PC-9 (cell line): ENCODE measurements around the gene GORASP2. TPM values are rescaled to one million over a fixed set of nuclear protein-coding genes. Genes with fewer than 3 reads are reported as not detected.

ENCODE experiments used
- BruUV-seq: library from RNA; stranded (reverse); fragments of 400-500 nt; replicated peaks from 2 replicates; lab custom pipeline; 2021; lab: Mats Ljungman, UMichigan
- CTCF ChIA-PET: fragments of 300-600 bp; sonication (Branson Sonifier 250); formaldehyde crosslinking; loops from one replicate; lab custom pipeline; 2022; ENCODE audit warnings: antibody characterized with exemption; lab: Charles Lee
- POLR2A ChIA-PET: fragments of 300-600 bp; sonication (Branson Sonifier 250); formaldehyde crosslinking; loops from one replicate; lab custom pipeline; 2022; ENCODE audit warnings: antibody characterized with exemption; ENCODE audit not compliant: unreplicated experiment; lab: Charles Lee
- DNase-seq, 2 experiments: peaks; one replicate each; pipeline versions ENCODE4 v3.0.0 to v3.0.0-alpha.2; 2015 to 2022; ENCODE audit warnings: mixed read lengths in 1 of 2
- H2AFZ ChIP-seq: fragments of 200-600 bp; sonication (generic); 2 replicates; pipeline ENCODE4 v1.8.1; 2017; ENCODE audit warnings: antibody characterized with exemption
- H3F3A ChIP-seq: fragments of 200-600 bp; sonication (generic); 2 replicates; pipeline ENCODE4 v1.8.1; 2017; ENCODE audit warnings: antibody characterized with exemption, mild to moderate bottlenecking, low read depth; ENCODE audit not compliant: insufficient read depth
- H3K27ac ChIP-seq: fragments of 200-600 bp; sonication (generic); 2 replicates; pipeline ENCODE4 v1.6.1; 2016; ENCODE audit warnings: mixed run types
- H3K27me3 ChIP-seq: fragments of 200-600 bp; sonication (generic); 2 replicates; pipeline ENCODE4 v1.6.1; 2016; ENCODE audit warnings: low read depth, mixed run types; ENCODE audit not compliant: insufficient read depth
- H3K36me3 ChIP-seq: fragments of 200-600 bp; sonication (generic); 2 replicates; pipeline ENCODE4 v1.6.1; 2016; ENCODE audit warnings: low read depth, mixed run types
- H3K4me1 ChIP-seq: fragments of 200-600 bp; sonication (generic); replicated peaks from 2 replicates; pipeline ENCODE4 v1.6.1; 2016; ENCODE audit warnings: mixed run types; ENCODE audit not compliant: insufficient read depth
- H3K4me2 ChIP-seq: fragments of 200-600 bp; sonication (generic); 2 replicates; pipeline ENCODE4 v1.6.1; 2017; ENCODE audit warnings: mixed run types
- H3K4me3 ChIP-seq: fragments of 200-600 bp; sonication (generic); 2 replicates; pipeline ENCODE4 v1.6.1; 2016; ENCODE audit warnings: mixed run types
- H3K79me2 ChIP-seq: fragments of 200-600 bp; sonication (generic); 2 replicates; pipeline ENCODE4 v1.6.1; 2017; ENCODE audit warnings: low read depth, mixed run types
- H3K9me2 ChIP-seq: fragments of 200-600 bp; sonication (generic); 2 replicates; pipeline ENCODE4 v1.8.1; 2017; ENCODE audit warnings: mild to moderate bottlenecking; ENCODE audit not compliant: insufficient read depth
- H3K9me3 ChIP-seq: fragments of 200-600 bp; sonication (generic); 2 replicates; pipeline ENCODE4 v1.8.1; 2016; ENCODE audit warnings: low read depth; ENCODE audit not compliant: insufficient read depth
- H4K20me1 ChIP-seq: fragments of 200-600 bp; sonication (generic); 2 replicates; pipeline ENCODE4 v1.8.1; 2017; ENCODE audit not compliant: insufficient read depth
- EZH2 ChIP-seq: fragments of 200-600 bp; sonication (generic); IDR thresholded peaks from 2 replicates; pipeline ENCODE4 v1.8.0; 2017; ENCODE audit warnings: antibody characterized with exemption, low read depth
- intact Hi-C: fragments of 100-400 bp; cut with micrococcal nuclease; formaldehyde crosslinking; loops from one replicate; pipeline ENCODE4 v1.10.0; 2022; ENCODE audit not compliant: unreplicated experiment
- total RNA-seq: library from RNA; stranded (reverse); gene quantifications from 2 replicates; pipeline ENCODE4 v1.2.3, GENCODE V29; 2021
- TF ChIP-seq, protein P1 (sequence below): fragments of 200-600 bp; sonication (generic); conservative IDR thresholded peaks from 2 replicates; pipeline ENCODE4 v1.6.1; 2017; ENCODE audit warnings: mixed run types, antibody characterized with exemption, mild to moderate bottlenecking, moderate library complexity

GORASP2 gene
- total RNA-seq, 1 experiment from 2014 or later: 110 TPM

DNA sequence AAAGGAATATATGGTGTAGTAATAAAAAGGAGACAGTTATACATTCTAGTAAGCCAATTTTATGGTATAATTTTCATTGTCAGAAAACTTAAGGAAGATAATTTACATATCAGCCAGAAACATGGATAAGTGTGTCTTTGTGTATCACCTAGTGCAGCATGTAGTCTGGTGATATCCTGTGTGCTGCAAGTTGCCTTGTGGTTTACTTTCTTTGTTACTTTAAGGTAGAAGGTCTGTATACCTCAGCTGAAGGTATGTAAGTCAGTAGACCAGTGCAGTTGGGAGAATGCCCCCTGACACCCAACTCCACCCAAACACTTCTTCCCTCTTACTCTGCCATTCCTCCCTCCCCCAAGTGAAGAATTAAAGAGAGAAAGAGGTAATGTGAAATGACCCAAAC is 11.0 kb downstream of the GORASP2 start:
- Histone ChIP-seq H3K36me3 (peaks cover 32% of the 10 kb centered on the region), H3K4me1 (no peaks in the 10 kb centered on the region), H3K4me3 (no peak overlapping the region), H3F3A (peaks cover 43% of the 10 kb centered on the region), H3K9me2 (no peaks in the 10 kb centered on the region), H3K27me3 (no peaks in the 10 kb centered on the region), H3K79me2 (peaks cover 100% of the 10 kb centered on the region), H2AFZ (no peak overlapping the region), H3K27ac (no peak overlapping the region), H3K9me3 (no peaks in the 10 kb centered on the region), H4K20me1 (peaks cover 100% of the 10 kb centered on the region), H3K4me2 (no peak overlapping the region)
- intact Hi-C loops: no loop called here
- no TSS peak for BruUV-seq
- ChIA-PET POLR2A (no interaction called here), CTCF (no interaction called here)
- no peak for DNase-seq
- TF ChIP-seq, protein P1, sequence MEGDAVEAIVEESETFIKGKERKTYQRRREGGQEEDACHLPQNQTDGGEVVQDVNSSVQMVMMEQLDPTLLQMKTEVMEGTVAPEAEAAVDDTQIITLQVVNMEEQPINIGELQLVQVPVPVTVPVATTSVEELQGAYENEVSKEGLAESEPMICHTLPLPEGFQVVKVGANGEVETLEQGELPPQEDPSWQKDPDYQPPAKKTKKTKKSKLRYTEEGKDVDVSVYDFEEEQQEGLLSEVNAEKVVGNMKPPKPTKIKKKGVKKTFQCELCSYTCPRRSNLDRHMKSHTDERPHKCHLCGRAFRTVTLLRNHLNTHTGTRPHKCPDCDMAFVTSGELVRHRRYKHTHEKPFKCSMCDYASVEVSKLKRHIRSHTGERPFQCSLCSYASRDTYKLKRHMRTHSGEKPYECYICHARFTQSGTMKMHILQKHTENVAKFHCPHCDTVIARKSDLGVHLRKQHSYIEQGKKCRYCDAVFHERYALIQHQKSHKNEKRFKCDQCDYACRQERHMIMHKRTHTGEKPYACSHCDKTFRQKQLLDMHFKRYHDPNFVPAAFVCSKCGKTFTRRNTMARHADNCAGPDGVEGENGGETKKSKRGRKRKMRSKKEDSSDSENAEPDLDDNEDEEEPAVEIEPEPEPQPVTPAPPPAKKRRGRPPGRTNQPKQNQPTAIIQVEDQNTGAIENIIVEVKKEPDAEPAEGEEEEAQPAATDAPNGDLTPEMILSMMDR: no peak
- no peak for TF ChIP-seq EZH2

GRCh38 chr2:170942615-170943014 is 13.6 kb downstream of the GORASP2 start:
- BruUV-seq: no TSS peak
- no peak for DNase-seq
- no peak overlapping the region for H3K4me2 ChIP-seq
- H3K36me3 ChIP-seq: peaks cover 46% of the 10 kb centered on the region
- peaks cover 100% of the 10 kb centered on the region for H4K20me1 ChIP-seq
- no peak for TF ChIP-seq EZH2
- TF ChIP-seq, protein P1: no peak
- no peaks in the 10 kb centered on the region for H3K9me2 ChIP-seq
- peaks cover 100% of the 10 kb centered on the region for H3K79me2 ChIP-seq
- no peak overlapping the region for H2AFZ ChIP-seq
- H3K9me3 ChIP-seq: no peaks in the 10 kb centered on the region
- no peaks in the 10 kb centered on the region for H3K27me3 ChIP-seq
- ChIA-PET POLR2A (no interaction called here), CTCF (no interaction called here)
- H3K4me3 ChIP-seq: no peak overlapping the region
- H3F3A ChIP-seq: peaks cover 42% of the 10 kb centered on the region
- H3K27ac ChIP-seq: no peak overlapping the region
- intact Hi-C loops: no loop called here
- H3K4me1 ChIP-seq: no peaks in the 10 kb centered on the region

DNA sequence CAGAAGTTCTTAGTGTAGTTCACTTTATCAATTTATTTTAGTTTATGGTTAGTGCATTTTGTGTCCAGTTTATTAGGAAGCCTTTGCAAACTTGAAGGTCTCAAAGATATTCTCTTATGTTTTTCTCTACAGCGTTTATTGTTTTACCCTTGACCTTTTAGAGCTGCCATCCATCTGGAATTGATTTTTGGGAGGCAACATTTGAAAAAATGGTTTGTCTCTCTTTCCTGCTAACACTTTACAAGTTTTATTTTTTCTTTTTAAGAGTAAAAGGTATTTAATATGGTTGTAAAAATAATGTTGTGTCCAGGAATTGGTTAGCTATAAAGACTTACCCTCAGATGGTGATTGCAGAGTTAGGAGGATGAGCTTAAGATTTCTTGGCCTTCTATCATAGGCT is 14.0 kb downstream of the GORASP2 start:
- H3K4me3 ChIP-seq: no peak overlapping the region
- peaks cover 48% of the 10 kb centered on the region for H3K36me3 ChIP-seq
- no peaks in the 10 kb centered on the region for H3K9me2 ChIP-seq
- TF ChIP-seq, protein P1: no peak
- no peak for TF ChIP-seq EZH2
- no peaks in the 10 kb centered on the region for H3K4me1 ChIP-seq
- no peak overlapping the region for H3K27ac ChIP-seq
- ChIA-PET POLR2A (interaction anchor here (0.5 kb wide), 1 partner anchor 11 kb away, joined by 14 read pairs; no protein-coding TSS in a partner anchor), CTCF (no interaction called here)
- H4K20me1 ChIP-seq: peaks cover 100% of the 10 kb centered on the region
- H3K79me2 ChIP-seq: peaks cover 100% of the 10 kb centered on the region
- H3F3A ChIP-seq: peaks cover 44% of the 10 kb centered on the region
- H3K9me3 ChIP-seq: no peaks in the 10 kb centered on the region
- no peak overlapping the region for H3K4me2 ChIP-seq
- no peak for DNase-seq
- BruUV-seq: no TSS peak
- intact Hi-C loops: no loop called here
- H3K27me3 ChIP-seq: no peaks in the 10 kb centered on the region
- H2AFZ ChIP-seq: no peak overlapping the region
